ENCODE results near the gene ZDHHC23.

The ZDHHC23 gene

GRCh38 chr3:114011059-114011797 lies 63.4 kb downstream of the ZDHHC23 start:
- no peak for DNase-seq

Data from inflammatory macrophage treated with lipopolysaccharide for 4 hours (primary cell).